Prostate gland (tissue), 2 donors: ENCODE results near the gene SPATA1.

ENCODE experiments used
- CTCF ChIP-seq, 4 experiments: fragments of 200-600 bp in 2 of 4; fragments of 450-650 bp in 2 of 4; sonication (generic) in 2 of 4; IDR thresholded peaks; 1 replicate in 3 of 4; 2 replicates in 1 of 4; pipeline ENCODE4 v1.5.1; 2016 to 2019; ENCODE audit warnings: antibody characterized with exemption in 4 of 4, mild to moderate bottlenecking in 2 of 4, moderate library complexity in 2 of 4
- POLR2A ChIP-seq: fragments of 450-650 bp; IDR thresholded peaks from one replicate; pipeline ENCODE4 v1.6.1; 2016; ENCODE audit warnings: antibody characterized with exemption, mild to moderate bottlenecking
- POLR2AphosphoS5 ChIP-seq: sonication (generic); formaldehyde crosslinking; IDR thresholded peaks from one replicate; pipeline ENCODE4 v1.6.1; 2017; ENCODE audit warnings: antibody characterized with exemption

GRCh38 chr1:84574936-84575335 lies 68.8 kb downstream of the SPATA1 start:
- TF ChIP-seq CTCF (IDR thresholded peaks at IDR 0.05), result no peak
- no peak for TF ChIP-seq POLR2A
- no peak for TF ChIP-seq POLR2AphosphoS5
